Prostate gland (tissue), 2 donors: ENCODE measurements around the gene TMEM170B. TPM values are rescaled to one million over a fixed set of nuclear protein-coding genes. Genes with fewer than 3 reads are reported as not detected.
"Not testable (repeated sequence)": the region's sequence is repeated elsewhere in the genome, so short reads cannot be mapped to it uniquely, and the experiment has no call there.

Experiments used
- DNase-seq: peaks from one replicate; pipeline ENCODE4 v3.0.0-alpha.2; 2019; ENCODE audit warnings: low spot score
- H3K27ac ChIP-seq, 2 donors: fragments of 200-600 bp; sonication (generic); 2 replicates each; pipeline ENCODE4 v1.5.1; 2017 to 2019
- H3K27me3 ChIP-seq: fragments of 200-600 bp; sonication (generic); replicated peaks from 2 replicates; pipeline ENCODE4 v1.5.1; 2019; ENCODE audit not compliant: insufficient read depth
- H3K36me3 ChIP-seq, 2 donors: fragments of 200-600 bp; sonication (generic); 1 replicate in 1 of 2; 2 replicates in 1 of 2; pipeline versions ENCODE4 v1.5.1 to v1.8.1; 2017 to 2019
- H3K4me1 ChIP-seq: fragments of 200-600 bp; sonication (generic); replicated peaks from 2 replicates; pipeline ENCODE4 v1.5.1; 2019
- H3K4me3 ChIP-seq, 2 donors: fragments of 200-600 bp; sonication (generic); 2 replicates each; pipeline ENCODE4 v1.5.1; 2017 to 2019
- H3K9me3 ChIP-seq: fragments of 200-600 bp; sonication (generic); 2 replicates; pipeline ENCODE4 v1.5.1; 2017
- POLR2A ChIP-seq: fragments of 450-650 bp; IDR thresholded peaks from one replicate; pipeline ENCODE4 v1.6.1; 2016; ENCODE audit warnings: antibody characterized with exemption, mild to moderate bottlenecking
- POLR2AphosphoS5 ChIP-seq: sonication (generic); formaldehyde crosslinking; IDR thresholded peaks from one replicate; pipeline ENCODE4 v1.6.1; 2017; ENCODE audit warnings: antibody characterized with exemption
- WGBS: methylation state at CpG from one replicate; pipeline ENCODE4 v1.1.5; 2018; 5-methylcytosine and 5-hydroxymethylcytosine counted together
- intact Hi-C: fragments of 100-400 bp; cut with DNase I; formaldehyde crosslinking; loops from one replicate; pipeline ENCODE4 v1.14.2; 2022
- total RNA-seq, 2 donors: library from RNA; depleted of rRNA; stranded (reverse); fragments of >200 nt; gene quantifications; one replicate each; pipeline ENCODE4 v1.1.0, GENCODE V29; 2016
- TF ChIP-seq, protein P1 (sequence below), 4 experiments: fragments of 200-600 bp in 2 of 4; fragments of 450-650 bp in 2 of 4; sonication (generic) in 2 of 4; IDR thresholded peaks; 1 replicate in 3 of 4; 2 replicates in 1 of 4; pipeline ENCODE4 v1.5.1; 2016 to 2019; ENCODE audit warnings: antibody characterized with exemption in 4 of 4, mild to moderate bottlenecking in 2 of 4, moderate library complexity in 2 of 4

TMEM170B gene
- total RNA-seq, 2 donors from 2014 or later, result 2.7 to 5.7 TPM

DNA sequence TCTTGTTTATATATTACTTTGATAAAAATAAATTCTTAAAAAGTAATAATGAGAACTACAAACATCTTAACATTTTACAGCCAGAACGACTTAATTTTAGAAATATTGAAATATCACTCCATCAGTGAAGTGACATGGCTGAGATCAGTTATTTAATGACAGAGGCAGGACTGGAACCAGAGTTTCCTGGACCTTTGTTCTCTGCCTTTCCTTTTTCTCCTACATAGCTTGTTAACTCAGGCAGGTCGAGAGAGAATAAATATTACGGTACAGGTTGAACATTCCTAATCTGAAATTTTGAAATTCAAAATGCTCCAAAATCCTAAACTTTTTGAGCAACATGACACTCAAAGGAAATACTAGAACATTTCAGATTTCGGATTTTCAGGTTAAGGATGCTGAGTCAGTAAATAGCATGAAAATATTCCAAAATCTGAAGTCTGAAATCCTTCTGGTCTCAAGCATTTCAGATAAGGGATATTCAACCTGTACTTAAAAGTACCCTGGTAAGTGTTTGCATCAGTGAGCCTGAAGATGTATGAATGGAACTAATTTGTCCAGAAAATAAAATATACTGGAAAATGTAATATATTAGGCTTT lies 6.5 kb downstream of the TMEM170B start:
- Histone ChIP-seq H3K4me1 (no peaks in the 10 kb centered on the region), H3K27me3 (no peaks in the 10 kb centered on the region), H3K9me3 (no peaks in the 10 kb centered on the region), H3K27ac (no peak overlapping the region), H3K36me3 (no peaks in the 10 kb centered on the region), H3K4me3 (no peak overlapping the region)
- WGBS, result 72% methylated on average over 4 of the region's 4 CpGs
- no peak for TF ChIP-seq POLR2AphosphoS5
- TF ChIP-seq, protein P1, sequence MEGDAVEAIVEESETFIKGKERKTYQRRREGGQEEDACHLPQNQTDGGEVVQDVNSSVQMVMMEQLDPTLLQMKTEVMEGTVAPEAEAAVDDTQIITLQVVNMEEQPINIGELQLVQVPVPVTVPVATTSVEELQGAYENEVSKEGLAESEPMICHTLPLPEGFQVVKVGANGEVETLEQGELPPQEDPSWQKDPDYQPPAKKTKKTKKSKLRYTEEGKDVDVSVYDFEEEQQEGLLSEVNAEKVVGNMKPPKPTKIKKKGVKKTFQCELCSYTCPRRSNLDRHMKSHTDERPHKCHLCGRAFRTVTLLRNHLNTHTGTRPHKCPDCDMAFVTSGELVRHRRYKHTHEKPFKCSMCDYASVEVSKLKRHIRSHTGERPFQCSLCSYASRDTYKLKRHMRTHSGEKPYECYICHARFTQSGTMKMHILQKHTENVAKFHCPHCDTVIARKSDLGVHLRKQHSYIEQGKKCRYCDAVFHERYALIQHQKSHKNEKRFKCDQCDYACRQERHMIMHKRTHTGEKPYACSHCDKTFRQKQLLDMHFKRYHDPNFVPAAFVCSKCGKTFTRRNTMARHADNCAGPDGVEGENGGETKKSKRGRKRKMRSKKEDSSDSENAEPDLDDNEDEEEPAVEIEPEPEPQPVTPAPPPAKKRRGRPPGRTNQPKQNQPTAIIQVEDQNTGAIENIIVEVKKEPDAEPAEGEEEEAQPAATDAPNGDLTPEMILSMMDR (IDR thresholded peaks at IDR 0.05), result no peak
- no peak for DNase-seq
- intact Hi-C loops, result no loop called here

DNA sequence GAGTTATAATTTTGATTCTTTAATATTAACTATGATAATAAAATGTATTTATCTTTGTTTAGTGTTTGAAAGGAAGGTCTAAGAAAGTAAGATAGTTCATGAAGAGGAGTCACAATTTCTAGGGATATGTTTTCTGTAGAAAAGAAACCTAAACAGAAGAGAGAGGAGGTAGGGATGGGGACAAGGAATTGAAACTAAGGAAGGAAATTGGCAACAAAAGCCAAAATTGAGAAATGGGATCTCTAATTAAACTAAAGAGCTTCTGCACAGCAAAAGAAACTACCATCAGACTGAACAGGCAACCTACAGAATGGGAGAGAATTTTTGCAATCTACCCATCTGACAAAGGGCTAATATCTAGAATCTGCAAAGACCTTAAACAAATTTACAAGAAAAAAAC lies 10.3 kb downstream of the TMEM170B start:
- H3K27ac ChIP-seq, DNase-seq, H3K27me3 ChIP-seq, H3K4me1 ChIP-seq, intact Hi-C loops, H3K36me3 ChIP-seq, H3K9me3 ChIP-seq, H3K4me3 ChIP-seq: not testable (repeated sequence)

DNA sequence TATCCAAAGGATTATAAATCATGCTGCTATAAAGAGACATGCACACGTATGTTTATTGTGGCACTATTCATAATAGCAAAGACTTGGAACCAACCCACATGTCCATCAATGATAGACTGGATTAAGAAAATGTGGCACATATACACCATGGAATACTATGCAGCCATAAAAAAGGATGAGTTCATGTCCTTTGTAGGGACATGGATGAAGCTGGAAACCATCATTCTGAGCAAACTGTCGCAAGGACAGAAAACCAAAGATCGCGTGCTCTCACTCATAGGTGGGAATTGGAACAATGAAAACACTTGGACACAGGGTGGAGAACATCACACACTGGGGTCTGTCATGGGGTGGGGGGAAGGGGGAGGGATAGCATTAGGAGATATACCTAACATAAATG lies 11.0 kb downstream of the TMEM170B start:
- WGBS, result 89% methylated on average over 4 of the region's 4 CpGs

DNA sequence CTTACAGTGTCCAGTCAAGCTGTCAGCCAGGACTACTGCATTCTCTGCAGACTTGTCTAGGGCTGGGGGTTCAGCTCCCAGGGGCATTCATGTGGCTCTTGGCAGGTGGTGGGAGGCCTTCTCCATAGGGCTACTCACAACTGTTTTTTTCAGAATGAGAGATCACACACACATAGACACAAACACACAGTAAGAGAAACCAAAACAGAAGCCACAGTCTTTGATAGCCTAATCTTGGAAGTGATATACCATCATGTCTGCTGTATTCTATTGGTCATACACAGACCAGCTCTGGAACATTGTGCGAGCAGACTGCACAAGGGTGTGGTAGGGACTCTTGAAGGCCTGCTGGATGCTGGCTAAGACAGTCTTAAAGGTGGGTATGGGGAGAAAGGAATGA lies 13.5 kb downstream of the TMEM170B start:
- Histone ChIP-seq H3K4me3 (no peak overlapping the region), H3K9me3 (no peaks in the 10 kb centered on the region), H3K4me1 (no peaks in the 10 kb centered on the region), H3K27me3 (no peaks in the 10 kb centered on the region), H3K27ac (no peak overlapping the region), H3K36me3 (no peaks in the 10 kb centered on the region)
- no peak for TF ChIP-seq POLR2AphosphoS5
- no peak for TF ChIP-seq POLR2A
- TF ChIP-seq, protein P1 (IDR thresholded peaks at IDR 0.05), result no peak
- DNase-seq, result no peak
- intact Hi-C loops, result no loop called here
- WGBS, result 100% methylated on average over 1 of the region's 1 CpG

More for the DNA sequence above, 11.0 kb downstream of the TMEM170B start:
- intact Hi-C loops, H3K27ac ChIP-seq, H3K9me3 ChIP-seq, H3K36me3 ChIP-seq, H3K4me3 ChIP-seq, H3K4me1 ChIP-seq, DNase-seq, H3K27me3 ChIP-seq: not testable (repeated sequence)

DNA sequence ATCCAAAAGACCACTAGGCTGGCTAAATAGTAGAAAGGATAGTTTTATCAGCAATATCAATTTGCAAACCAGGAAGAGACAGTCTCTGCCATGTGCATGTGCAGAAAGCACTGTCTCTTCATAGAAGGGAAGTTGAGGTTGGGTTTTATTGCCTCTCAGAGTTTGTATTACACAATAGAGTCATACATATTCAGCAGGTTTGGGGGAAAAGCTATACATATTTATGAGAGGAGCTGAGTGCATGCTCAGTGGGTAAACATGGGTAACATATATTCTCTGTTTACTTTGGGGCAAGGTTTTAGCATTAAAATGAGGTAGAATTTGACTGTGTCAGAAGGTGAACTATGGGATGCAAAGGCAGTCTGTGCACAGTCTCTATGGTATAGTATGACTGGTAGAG lies 14.9 kb downstream of the TMEM170B start:
- intact Hi-C loops, result no loop called here
- Histone ChIP-seq H3K27ac (no peak overlapping the region), H3K4me3 (no peak overlapping the region), H3K27me3 (no peaks in the 10 kb centered on the region), H3K4me1 (no peaks in the 10 kb centered on the region), H3K9me3 (no peaks in the 10 kb centered on the region), H3K36me3 (no peaks in the 10 kb centered on the region)
- no peak for TF ChIP-seq POLR2A
- no peak for TF ChIP-seq POLR2AphosphoS5
- TF ChIP-seq, protein P1 (IDR thresholded peaks at IDR 0.05), result no peak
- DNase-seq, result no peak

DNA sequence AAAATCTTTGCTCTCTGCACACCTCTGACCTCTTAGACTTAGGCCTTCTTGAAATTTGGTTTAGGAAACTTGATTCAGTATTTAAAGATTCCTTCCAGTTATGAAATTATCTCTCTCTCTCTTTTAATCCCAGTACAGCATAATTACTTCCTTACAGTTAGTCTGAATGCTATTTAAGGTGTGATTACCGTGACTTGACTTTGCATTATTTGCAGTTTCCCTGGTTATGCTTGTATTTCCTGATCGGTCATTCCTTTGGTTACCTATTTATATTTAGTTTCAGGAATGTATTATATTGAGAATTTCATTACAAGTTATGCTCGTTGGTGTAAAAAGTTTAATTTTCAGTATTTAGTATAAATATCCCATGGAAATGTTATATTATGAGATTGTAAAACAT lies 16.3 kb downstream of the TMEM170B start:
- no peak overlapping the region for H3K4me3 ChIP-seq
- H3K36me3 ChIP-seq, result no peaks in the 10 kb centered on the region
- WGBS, result 68% methylated on average over 3 of the region's 3 CpGs
- intact Hi-C loops, result no loop called here
- H3K9me3 ChIP-seq, result no peaks in the 10 kb centered on the region
- no peak for DNase-seq
- no peaks in the 10 kb centered on the region for H3K4me1 ChIP-seq
- H3K27me3 ChIP-seq, result no peaks in the 10 kb centered on the region
- no peak overlapping the region for H3K27ac ChIP-seq
- TF ChIP-seq, protein P1 (IDR thresholded peaks at IDR 0.05), result no peak
- TF ChIP-seq POLR2AphosphoS5 (no peak), POLR2A (no peak)
